CD8-positive, alpha-beta memory T cell (primary cell): ENCODE measurements around the gene SH2B2. TPM values are rescaled to one million over a fixed set of nuclear protein-coding genes. Genes with fewer than 3 reads are reported as not detected.
A peak's percentile ranks its signal among the peaks of the same experiment; 100 is the strongest.
"Not testable (repeated sequence)": the region's sequence is repeated elsewhere in the genome, so short reads cannot be mapped to it uniquely, and the experiment has no call there.

Experiments used
- CTCF ChIA-PET: fragments of 350-600 bp; sonication (Branson Sonifier 250); formaldehyde crosslinking; loops from one replicate; lab custom pipeline; 2021; ENCODE audit warnings: antibody characterized with exemption; lab: Charles Lee
- POLR2A ChIA-PET: fragments of 350-600 bp; sonication (Branson Sonifier 250); formaldehyde crosslinking; loops from one replicate; lab custom pipeline; 2021; ENCODE audit warnings: antibody characterized with exemption; lab: Charles Lee
- DNase-seq, 5 donors: peaks; one replicate each; pipeline versions ENCODE4 v3.0.0 to v3.0.0-alpha.2; 2020 to 2022; ENCODE audit warnings: mixed read lengths in 1 of 5
- H3K27ac ChIP-seq: one replicate; pipeline ENCODE4 v1.7.0; 2013; ENCODE audit warnings: low read depth, mild to moderate bottlenecking, low read length, moderate library complexity
- H3K27me3 ChIP-seq: 2 replicates; pipeline ENCODE4 v1.7.0; 2013; ENCODE audit warnings: low read length, mild to moderate bottlenecking; ENCODE audit not compliant: insufficient read depth, poor library complexity, severe bottlenecking
- H3K36me3 ChIP-seq: 2 replicates; pipeline ENCODE4 v1.7.0; 2013; ENCODE audit warnings: mild to moderate bottlenecking, low read length, moderate library complexity; ENCODE audit not compliant: insufficient read depth
- H3K4me1 ChIP-seq: 2 replicates; pipeline ENCODE4 v1.7.0; 2013; ENCODE audit warnings: mild to moderate bottlenecking, low read length, moderate library complexity; ENCODE audit not compliant: insufficient read depth
- H3K4me3 ChIP-seq: 2 replicates; pipeline ENCODE4 v1.7.0; 2013; ENCODE audit warnings: mild to moderate bottlenecking, low read length
- H3K9me3 ChIP-seq: 2 replicates; pipeline ENCODE4 v1.7.0; 2013; ENCODE audit warnings: mild to moderate bottlenecking, low read length
- H3K27ac Mint-ChIP-seq, 8 donors: one replicate each; pipeline ENCODE4 v1.8.0; 2020 to 2021; ENCODE audit warnings: mixed read lengths in 8 of 8, mild to moderate bottlenecking in 6 of 8, inconsistent platforms in 3 of 8, moderate library complexity in 3 of 8
- H3K27me3 Mint-ChIP-seq, 2 donors: one replicate each; pipeline ENCODE4 v1.8.0; 2020 to 2021; ENCODE audit warnings: mixed read lengths in 2 of 2, mild to moderate bottlenecking in 1 of 2, moderate library complexity in 1 of 2
- H3K36me3 Mint-ChIP-seq, 3 donors: one replicate each; pipeline ENCODE4 v1.8.0; 2020 to 2021; ENCODE audit warnings: mixed read lengths in 3 of 3, inconsistent platforms in 1 of 3, mild to moderate bottlenecking in 1 of 3
- H3K4me1 Mint-ChIP-seq, 3 donors: one replicate each; pipeline ENCODE4 v1.8.0; 2020 to 2021; ENCODE audit warnings: mixed read lengths in 3 of 3, inconsistent platforms in 1 of 3, mild to moderate bottlenecking in 1 of 3
- H3K4me3 Mint-ChIP-seq, 7 donors: one replicate each; pipeline ENCODE4 v1.8.0; 2020 to 2021; ENCODE audit warnings: mixed read lengths in 7 of 7, mild to moderate bottlenecking in 6 of 7, moderate library complexity in 4 of 7, inconsistent platforms in 2 of 7
- H3K9me3 Mint-ChIP-seq, 5 donors: one replicate each; pipeline ENCODE4 v1.8.0; 2020 to 2022; ENCODE audit warnings: mixed read lengths in 5 of 5, mild to moderate bottlenecking in 3 of 5, moderate library complexity in 2 of 5, inconsistent platforms in 1 of 5
- polyA plus RNA-seq: library from polyadenylated mRNA; unstranded; fragments of 300-500 nt; fragmentation: Illumina TruSeq; gene quantifications from one replicate; pipeline ENCODE4 v1.2.3, GENCODE V29; 2021
- total RNA-seq, 2 experiments: library from RNA; stranded (reverse); gene quantifications; one replicate each; pipeline ENCODE4 v1.2.3, GENCODE V29; 2021

Gene SH2B2
- total and polyA plus RNA-seq, 3 experiments from 2014 or later = 1.5 to 1.8 (median 1.8) TPM

DNA sequence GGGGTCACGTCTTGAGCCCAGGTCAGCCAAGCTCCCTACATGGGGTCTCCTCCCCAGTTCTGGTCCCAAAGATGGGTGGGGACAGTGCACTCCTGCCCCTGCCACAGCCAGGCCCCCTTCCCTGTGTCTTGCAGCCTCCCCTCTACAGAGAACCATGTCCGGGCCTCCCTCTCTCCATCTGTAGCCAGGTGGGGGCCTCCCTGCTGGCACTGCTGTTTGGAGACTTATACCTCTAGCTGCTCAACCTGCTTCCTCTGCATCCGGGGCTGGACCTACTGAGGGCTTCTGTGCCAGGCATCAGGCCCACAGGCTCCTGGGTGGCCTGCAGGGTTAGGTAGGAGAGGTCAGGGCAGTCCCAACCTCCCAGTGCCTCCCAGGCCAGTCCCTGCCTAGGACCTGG, 7.9 kb downstream of the SH2B2 start:
- ChIA-PET CTCF (no interaction called here), POLR2A (no interaction called here)
- Mint-ChIP-seq H3K27ac (peak overlapping the region in 1 of 8 donors; percentile 77), H3K9me3 (no peaks in the 10 kb centered on the region), H3K36me3 (peaks cover 0 to 2% (median 0%) of the 10 kb centered on the region in 3 donors), H3K4me3 (no peak overlapping the region), H3K27me3 (peaks cover 0 to 12% of the 10 kb centered on the region in 2 donors), H3K4me1 (peaks cover 6 to 11% (median 7%) of the 10 kb centered on the region in 3 donors)
- Histone ChIP-seq H3K4me3 (no peak overlapping the region), H3K36me3 (no peaks in the 10 kb centered on the region), H3K4me1 (peaks cover 4% of the 10 kb centered on the region), H3K27me3 (no peaks in the 10 kb centered on the region), H3K9me3 (no peaks in the 10 kb centered on the region), H3K27ac (no peak overlapping the region)
- no peak for DNase-seq

DNA sequence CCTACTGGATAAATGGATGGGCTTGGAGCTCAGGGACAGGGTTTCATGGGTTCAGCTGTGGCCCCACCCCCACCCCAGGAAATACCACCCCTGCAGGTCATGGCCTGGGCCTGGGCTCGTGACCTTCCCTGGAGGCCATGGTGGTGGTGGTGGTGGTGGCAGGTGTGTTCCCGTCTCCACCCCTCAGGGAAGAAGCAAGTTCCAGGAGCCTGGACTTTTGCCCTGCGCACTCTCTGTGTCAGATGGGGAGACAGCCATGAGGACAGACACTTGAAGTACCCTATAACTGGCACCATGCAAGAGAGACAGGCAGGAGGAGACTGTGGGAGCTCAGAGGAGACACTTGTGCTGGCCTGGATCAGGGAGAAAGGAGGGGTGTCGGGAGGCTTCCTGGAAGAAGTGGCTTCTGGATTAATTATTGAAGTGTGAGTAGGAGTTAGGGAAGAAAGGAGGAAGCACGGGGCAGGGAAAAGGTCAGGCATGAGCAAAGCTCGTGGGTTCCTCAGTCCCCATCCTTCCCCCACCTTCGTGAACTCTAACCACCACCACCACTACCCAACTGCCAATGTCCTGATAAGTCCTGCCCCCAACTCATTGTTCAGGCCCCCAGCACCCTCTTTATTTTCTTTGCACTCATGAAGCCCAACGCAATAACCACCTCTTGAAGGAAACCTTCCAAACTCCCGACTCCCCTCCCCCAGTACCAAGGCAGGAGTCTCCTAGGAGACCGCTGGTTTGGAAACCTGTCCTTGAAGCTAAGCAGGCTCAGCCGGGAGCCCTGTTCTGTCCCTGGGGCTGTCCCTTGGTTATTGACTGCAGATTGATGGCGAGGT, 8.9 kb downstream of the SH2B2 start:
- CTCF ChIA-PET = no interaction called here

DNA sequence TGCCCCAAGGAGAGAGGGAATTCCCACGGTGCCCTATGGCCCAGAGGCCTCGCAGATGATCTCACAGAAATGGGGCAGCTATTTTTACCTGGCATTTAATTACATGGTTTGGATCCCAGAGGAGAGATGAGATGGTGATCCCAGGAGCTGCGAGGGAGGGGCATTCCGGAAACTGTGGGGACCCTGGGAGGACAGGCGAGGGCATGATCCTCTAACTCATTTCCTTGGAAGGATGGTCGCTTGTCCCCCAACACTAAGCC, 9.4 kb downstream of the SH2B2 start:
- CTCF ChIA-PET = no interaction called here
- peaks cover 0 to 2% (median 0%) of the 10 kb centered on the region in 3 donors for H3K36me3 Mint-ChIP-seq
- no peak overlapping the region for H3K4me3 Mint-ChIP-seq
- no peak overlapping the region for H3K4me3 ChIP-seq
- no peaks in the 10 kb centered on the region for H3K9me3 ChIP-seq
- peaks cover 0 to 9% of the 10 kb centered on the region in 2 donors for H3K27me3 Mint-ChIP-seq
- no peak overlapping the region for H3K27ac Mint-ChIP-seq
- no peaks in the 10 kb centered on the region for H3K27me3 ChIP-seq
- POLR2A ChIA-PET = no interaction called here
- no peak overlapping the region for H3K27ac ChIP-seq
- H3K36me3 ChIP-seq = no peaks in the 10 kb centered on the region
- no peak for DNase-seq
- H3K4me1 Mint-ChIP-seq = peaks cover 6 to 10% (median 7%) of the 10 kb centered on the region in 3 donors
- H3K9me3 Mint-ChIP-seq = no peaks in the 10 kb centered on the region
- H3K4me1 ChIP-seq = peaks cover 4% of the 10 kb centered on the region

More for the DNA sequence above, 8.9 kb downstream of the SH2B2 start:
- Mint-ChIP-seq H3K27me3 (peaks cover 0 to 9% of the 10 kb centered on the region in 2 donors), H3K36me3 (peaks cover 0 to 2% (median 0%) of the 10 kb centered on the region in 3 donors), H3K9me3 (no peaks in the 10 kb centered on the region), H3K27ac (peak overlapping the region in 1 of 8 donors; percentile 43), H3K4me1 (peaks cover 6 to 11% (median 7%) of the 10 kb centered on the region in 3 donors), H3K4me3 (no peak overlapping the region)
- no peak for DNase-seq
- Histone ChIP-seq H3K27ac (no peak overlapping the region), H3K4me3 (no peak overlapping the region), H3K4me1 (peaks cover 4% of the 10 kb centered on the region), H3K9me3 (no peaks in the 10 kb centered on the region), H3K27me3 (no peaks in the 10 kb centered on the region), H3K36me3 (no peaks in the 10 kb centered on the region)
- POLR2A ChIA-PET = no interaction called here

DNA sequence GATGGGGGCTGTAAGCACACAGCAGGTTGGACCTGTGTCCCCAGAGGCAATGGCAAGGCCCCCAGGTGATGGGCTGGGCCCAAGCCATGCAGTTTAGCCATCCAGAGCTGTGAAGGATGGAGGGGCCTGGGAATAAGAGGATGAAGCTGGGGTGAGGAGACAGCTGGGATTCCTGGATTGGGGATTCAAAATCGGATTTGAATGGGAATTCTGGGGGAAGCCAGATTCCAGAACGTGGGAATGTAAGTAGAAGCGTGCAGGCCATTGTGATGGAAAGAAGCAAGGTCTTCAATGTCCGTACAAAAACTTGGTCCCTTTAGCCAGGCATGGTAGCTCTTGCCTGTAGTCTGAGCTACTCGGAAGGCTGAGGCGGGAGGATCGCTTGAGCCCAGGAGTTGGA, 9.8 kb downstream of the SH2B2 start:
- Mint-ChIP-seq H3K4me1 (peaks cover 3 to 6% (median 4%) of the 10 kb centered on the region in 3 donors), H3K27ac (no peak overlapping the region), H3K27me3 (peaks cover 0 to 9% of the 10 kb centered on the region in 2 donors), H3K36me3 (peaks cover 0 to 2% (median 0%) of the 10 kb centered on the region in 3 donors), H3K9me3 (no peaks in the 10 kb centered on the region), H3K4me3 (no peak overlapping the region)
- Histone ChIP-seq H3K9me3 (no peaks in the 10 kb centered on the region), H3K36me3 (no peaks in the 10 kb centered on the region), H3K27me3 (no peaks in the 10 kb centered on the region), H3K4me1 (peaks cover 4% of the 10 kb centered on the region), H3K4me3 (no peak overlapping the region), H3K27ac (no peak overlapping the region)
- CTCF ChIA-PET = no interaction called here
- POLR2A ChIA-PET = no interaction called here
- DNase-seq = no peak

DNA sequence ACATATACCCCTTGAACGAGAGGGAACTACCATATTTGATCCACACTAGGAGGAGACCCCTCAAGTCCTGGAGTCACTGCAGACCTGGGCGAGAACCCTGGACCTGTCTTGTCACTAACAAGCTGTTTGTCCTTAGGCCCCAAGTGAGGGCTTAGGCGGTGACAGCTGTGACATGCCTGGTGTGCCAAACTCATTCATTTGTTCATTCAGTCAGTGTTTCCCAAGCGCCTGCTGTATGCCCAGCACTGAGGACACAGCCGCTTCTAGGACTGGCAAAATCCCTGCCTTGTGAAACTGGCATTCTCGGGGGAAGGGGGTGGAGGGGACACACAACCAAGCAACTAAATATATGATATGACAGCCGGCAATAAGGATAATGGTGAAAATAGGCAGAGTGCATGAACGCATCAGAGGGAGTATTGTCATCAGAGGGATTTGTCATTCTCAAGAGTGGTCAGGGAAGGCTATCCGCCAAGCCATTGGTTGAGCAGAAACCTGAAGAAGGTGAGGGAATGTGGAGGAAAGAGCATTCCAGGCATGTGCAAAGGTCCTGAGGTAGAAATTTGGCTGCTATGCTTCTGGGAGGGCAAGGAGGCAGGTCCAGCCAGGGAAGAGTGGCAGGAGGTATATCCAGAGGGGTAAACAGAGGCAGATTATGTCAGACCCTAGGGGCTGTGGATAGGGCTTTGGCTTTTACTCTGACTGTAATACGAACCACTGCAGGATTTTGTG, 11.0 kb downstream of the SH2B2 start:
- Mint-ChIP-seq H3K9me3 (no peaks in the 10 kb centered on the region), H3K27me3 (peaks cover 0 to 9% of the 10 kb centered on the region in 2 donors), H3K4me1 (no peaks in the 10 kb centered on the region), H3K36me3 (peaks cover 0 to 2% (median 0%) of the 10 kb centered on the region in 3 donors), H3K4me3 (no peak overlapping the region), H3K27ac (no peak overlapping the region)
- no peak for DNase-seq
- ChIA-PET CTCF (no interaction called here), POLR2A (no interaction called here)
- no peak overlapping the region for H3K27ac ChIP-seq
- H3K9me3 ChIP-seq = no peaks in the 10 kb centered on the region
- H3K4me1 ChIP-seq = no peaks in the 10 kb centered on the region
- H3K4me3 ChIP-seq = no peak overlapping the region
- no peaks in the 10 kb centered on the region for H3K27me3 ChIP-seq
- H3K36me3 ChIP-seq = no peaks in the 10 kb centered on the region

DNA sequence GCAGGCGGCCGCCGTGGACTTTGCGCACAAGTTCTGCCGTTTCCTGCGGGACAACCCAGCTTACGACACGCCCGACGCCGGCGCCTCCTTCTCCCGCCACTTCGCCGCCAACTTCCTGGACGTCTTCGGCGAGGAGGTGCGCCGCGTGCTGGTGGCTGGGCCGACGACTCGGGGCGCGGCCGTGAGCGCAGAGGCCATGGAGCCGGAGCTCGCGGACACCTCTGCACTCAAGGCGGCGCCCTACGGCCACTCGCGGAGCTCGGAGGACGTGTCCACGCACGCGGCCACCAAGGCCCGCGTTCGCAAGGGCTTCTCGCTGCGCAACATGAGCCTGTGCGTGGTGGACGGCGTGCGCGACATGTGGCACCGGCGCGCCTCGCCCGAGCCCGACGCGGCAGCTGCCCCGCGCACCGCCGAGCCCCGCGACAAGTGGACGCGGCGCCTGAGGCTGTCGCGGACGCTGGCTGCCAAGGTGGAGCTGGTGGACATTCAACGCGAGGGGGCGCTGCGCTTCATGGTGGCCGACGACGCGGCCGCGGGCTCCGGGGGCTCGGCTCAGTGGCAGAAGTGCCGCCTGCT, 14.1 kb downstream of the SH2B2 start:
- H3K9me3 Mint-ChIP-seq = no peaks in the 10 kb centered on the region
- no peaks in the 10 kb centered on the region for H3K27me3 ChIP-seq
- H3K4me3 ChIP-seq = no peak overlapping the region
- DNase-seq = no peak
- no peak overlapping the region for H3K27ac Mint-ChIP-seq
- H3K4me3 Mint-ChIP-seq = no peak overlapping the region
- H3K27me3 Mint-ChIP-seq = peaks cover 0 to 1% of the 10 kb centered on the region in 2 donors
- ChIA-PET CTCF (no interaction called here), POLR2A (no interaction called here)
- H3K9me3 ChIP-seq = no peaks in the 10 kb centered on the region
- H3K4me1 ChIP-seq = no peaks in the 10 kb centered on the region
- H3K4me1 Mint-ChIP-seq = peaks cover 5 to 12% (median 8%) of the 10 kb centered on the region in 3 donors
- peaks cover 0 to 2% (median 0%) of the 10 kb centered on the region in 3 donors for H3K36me3 Mint-ChIP-seq
- no peaks in the 10 kb centered on the region for H3K36me3 ChIP-seq
- H3K27ac ChIP-seq = no peak overlapping the region

DNA sequence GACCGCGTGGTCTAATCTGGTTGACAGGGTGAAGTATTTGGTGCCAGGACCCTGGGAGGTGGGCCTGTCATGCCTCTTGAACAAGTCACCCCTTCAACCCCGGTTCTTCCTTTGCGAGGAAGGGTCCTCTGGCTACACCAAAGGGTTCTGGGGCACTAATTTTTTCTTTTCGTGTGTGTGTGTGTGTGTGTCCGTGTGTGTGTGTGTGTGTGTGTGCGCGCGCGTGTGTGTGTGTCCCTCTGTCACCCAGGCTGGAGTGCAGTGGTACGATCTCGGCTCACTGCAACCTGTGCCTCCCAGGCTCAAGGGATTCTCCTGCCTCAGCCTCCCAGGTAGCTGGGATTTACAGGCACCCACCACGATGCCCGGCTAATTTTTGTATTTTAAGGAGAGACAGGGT, 14.7 kb downstream of the SH2B2 start:
- H3K4me1 ChIP-seq, POLR2A ChIA-PET, H3K9me3 ChIP-seq, H3K27me3 ChIP-seq, H3K36me3 ChIP-seq, CTCF ChIA-PET, H3K27ac ChIP-seq, H3K27ac Mint-ChIP-seq, H3K36me3 Mint-ChIP-seq, H3K9me3 Mint-ChIP-seq, H3K4me3 ChIP-seq, DNase-seq, H3K27me3 Mint-ChIP-seq: not testable (repeated sequence)
- Mint-ChIP-seq H3K4me1 (peaks cover 5 to 14% (median 8%) of the 10 kb centered on the region in 3 donors), H3K4me3 (peak overlapping the region in 1 of 7 donors; percentile 36)

DNA sequence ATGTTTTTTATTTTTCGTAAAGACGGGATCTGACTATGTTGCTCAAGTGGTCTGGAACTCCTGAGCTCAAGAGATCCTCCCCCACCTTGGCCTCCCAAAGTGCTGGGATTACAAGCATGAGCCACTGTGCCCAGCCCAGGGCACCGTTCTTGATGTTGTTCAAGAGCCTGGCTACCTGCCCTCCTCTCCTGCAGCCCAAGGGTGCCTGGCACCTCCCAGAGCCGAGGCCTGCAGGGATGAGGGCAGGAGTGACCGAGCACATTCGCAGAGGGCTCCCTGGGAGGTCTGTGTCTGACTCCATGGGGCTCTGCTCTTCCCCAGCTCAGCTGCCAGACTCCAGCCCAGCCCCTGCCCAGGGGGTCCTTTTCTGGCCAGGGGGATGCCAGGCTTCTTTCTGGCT, 15.4 kb downstream of the SH2B2 start:
- no peak overlapping the region for H3K27ac Mint-ChIP-seq
- H3K4me1 Mint-ChIP-seq = peaks cover 11 to 20% (median 12%) of the 10 kb centered on the region in 3 donors
- ChIA-PET POLR2A (no interaction called here), CTCF (no interaction called here)
- no peak overlapping the region for H3K4me3 Mint-ChIP-seq
- DNase-seq = no peak
- no peaks in the 10 kb centered on the region for H3K9me3 ChIP-seq
- H3K27ac ChIP-seq = no peak overlapping the region
- no peaks in the 10 kb centered on the region for H3K36me3 ChIP-seq
- no peak overlapping the region for H3K4me3 ChIP-seq
- peaks cover 0 to 1% of the 10 kb centered on the region in 2 donors for H3K27me3 Mint-ChIP-seq
- no peaks in the 10 kb centered on the region for H3K9me3 Mint-ChIP-seq
- H3K36me3 Mint-ChIP-seq = peaks cover 0 to 2% (median 0%) of the 10 kb centered on the region in 3 donors
- no peaks in the 10 kb centered on the region for H3K27me3 ChIP-seq
- peaks cover 10% of the 10 kb centered on the region for H3K4me1 ChIP-seq
